WTC11 (cell line): ENCODE measurements around the gene UVRAG. TPM values are rescaled to one million over a fixed set of nuclear protein-coding genes. Genes with fewer than 3 reads are reported as not detected.

Experiments used
- ATAC-seq: fragments of 200-7000 bp; cut with Tn5 transposase; 2 replicates; pipeline ENCODE4 v1.10.0; 2021; ENCODE audit warnings: mild to moderate bottlenecking, moderate library complexity
- CTCF ChIA-PET: fragments of 300-600 bp; sonication (Branson Sonifier 250); formaldehyde crosslinking; loops from one replicate; lab custom pipeline; 2021; ENCODE audit warnings: antibody characterized with exemption; lab: Charles Lee
- POLR2A ChIA-PET: fragments of 350-600 bp; sonication (Branson Sonifier 250); formaldehyde crosslinking; loops from one replicate; lab custom pipeline; 2021; ENCODE audit warnings: antibody characterized with exemption; lab: Charles Lee
- DNase-seq: peaks from one replicate; pipeline ENCODE4 v3.0.0; 2021; ENCODE audit warnings: low spot score
- H3K27ac Mint-ChIP-seq: 2 replicates; pipeline ENCODE4 v1.8.0; 2021; ENCODE audit warnings: mixed read lengths
- H3K27me3 Mint-ChIP-seq: 2 replicates; pipeline ENCODE4 v1.8.0; 2021; ENCODE audit warnings: low read depth, mild to moderate bottlenecking, moderate library complexity, mixed read lengths
- H3K36me3 Mint-ChIP-seq: 2 replicates; pipeline ENCODE4 v1.8.0; 2021; ENCODE audit warnings: mixed read lengths
- H3K4me1 Mint-ChIP-seq: 2 replicates; pipeline ENCODE4 v1.8.0; 2022; ENCODE audit warnings: mixed read lengths
- H3K4me3 Mint-ChIP-seq: 2 replicates; pipeline ENCODE4 v1.8.0; 2021; ENCODE audit warnings: mild to moderate bottlenecking, moderate library complexity, mixed read lengths
- H3K9me3 Mint-ChIP-seq: 2 replicates; pipeline ENCODE4 v1.8.0; 2021; ENCODE audit warnings: mixed read lengths
- ATF1 ChIP-seq: sonication (generic); formaldehyde crosslinking; IDR thresholded peaks from 2 replicates; pipeline ENCODE4 v1.8.1; 2023; ENCODE audit warnings: mild to moderate bottlenecking, moderate library complexity, missing genetic modification reagents
- ATF2 ChIP-seq: sonication (generic); formaldehyde crosslinking; IDR thresholded peaks from 2 replicates; pipeline ENCODE4 v1.8.1; 2022; ENCODE audit warnings: low read depth, missing genetic modification reagents, borderline replicate concordance
- CBFB ChIP-seq: sonication (generic); formaldehyde crosslinking; IDR thresholded peaks from 2 replicates; pipeline ENCODE4 v1.8.1; 2022; ENCODE audit warnings: mild to moderate bottlenecking, low read depth, missing genetic modification reagents
- CREB1 ChIP-seq: sonication (generic); formaldehyde crosslinking; IDR thresholded peaks from 2 replicates; pipeline ENCODE4 v1.8.0; 2023; ENCODE audit warnings: mild to moderate bottlenecking, missing genetic modification reagents
- ERG ChIP-seq: fragments of 250-450 bp; sonication (Bioruptor Pico); IDR thresholded peaks from 2 replicates; pipeline ENCODE4 v1.8.0; 2021; ENCODE audit warnings: mild to moderate bottlenecking
- FOXP1 ChIP-seq: sonication (generic); formaldehyde crosslinking; IDR thresholded peaks from 2 replicates; pipeline ENCODE4 v1.8.0; 2022; ENCODE audit warnings: missing genetic modification reagents, mild to moderate bottlenecking, moderate library complexity, borderline replicate concordance
- JAZF1 ChIP-seq: fragments of 250-450 bp; sonication (Bioruptor Pico); IDR thresholded peaks from 2 replicates; pipeline ENCODE4 v1.9.0; 2021; ENCODE audit warnings: moderate library complexity, mild to moderate bottlenecking, inconsistent platforms
- MLX ChIP-seq: sonication (generic); formaldehyde crosslinking; IDR thresholded peaks from 2 replicates; pipeline ENCODE4 v1.8.1; 2023; ENCODE audit warnings: mild to moderate bottlenecking, missing genetic modification reagents, moderate library complexity
- MXD4 ChIP-seq: fragments of 250-450 bp; sonication (Bioruptor Pico); IDR thresholded peaks from 2 replicates; pipeline ENCODE4 v1.8.0; 2021; ENCODE audit warnings: mild to moderate bottlenecking, moderate library complexity, borderline replicate concordance
- NFATC4 ChIP-seq: fragments of 250-450 bp; sonication (Bioruptor Pico); IDR thresholded peaks from 2 replicates; pipeline ENCODE4 v1.9.0; 2021; ENCODE audit warnings: mild to moderate bottlenecking
- NR1H2 ChIP-seq: sonication (generic); formaldehyde crosslinking; IDR thresholded peaks from 2 replicates; pipeline ENCODE4 v1.9.0; 2021; ENCODE audit warnings: mild to moderate bottlenecking, moderate library complexity, missing genetic modification reagents
- PREB ChIP-seq: sonication (generic); formaldehyde crosslinking; IDR thresholded peaks from 2 replicates; pipeline ENCODE4 v1.8.1; 2022; ENCODE audit warnings: mild to moderate bottlenecking, missing genetic modification reagents, moderate library complexity, borderline replicate concordance
- SMAD4 ChIP-seq: sonication (generic); formaldehyde crosslinking; IDR thresholded peaks from 2 replicates; pipeline ENCODE4 v1.8.0; 2022; ENCODE audit warnings: mild to moderate bottlenecking, missing genetic modification reagents
- STAT6 ChIP-seq: sonication (generic); formaldehyde crosslinking; conservative IDR thresholded peaks from 2 replicates; pipeline ENCODE4 v1.8.1; 2023; ENCODE audit warnings: mild to moderate bottlenecking, low read depth, missing genetic modification reagents, moderate library complexity
- ZBTB21 ChIP-seq: sonication (generic); formaldehyde crosslinking; IDR thresholded peaks from 2 replicates; pipeline ENCODE4 v1.8.1; 2023; ENCODE audit warnings: mild to moderate bottlenecking, missing genetic modification reagents, borderline replicate concordance
- ZBTB43 ChIP-seq: sonication (generic); formaldehyde crosslinking; IDR thresholded peaks from 2 replicates; pipeline ENCODE4 v1.8.1; 2023; ENCODE audit warnings: mild to moderate bottlenecking, missing genetic modification reagents
- ZNF121 ChIP-seq: sonication (generic); formaldehyde crosslinking; IDR thresholded peaks from 2 replicates; pipeline ENCODE4 v1.8.0; 2023; ENCODE audit warnings: missing genetic modification reagents
- ZNF263 ChIP-seq: sonication (generic); formaldehyde crosslinking; IDR thresholded peaks from 2 replicates; pipeline ENCODE4 v1.8.1; 2022; ENCODE audit warnings: low read depth, mild to moderate bottlenecking, moderate library complexity, missing genetic modification reagents
- ZNF416 ChIP-seq: fragments of 250-450 bp; sonication (Bioruptor Pico); IDR thresholded peaks from 2 replicates; pipeline ENCODE4 v1.9.0; 2021; ENCODE audit warnings: mild to moderate bottlenecking, inconsistent platforms
- ZNF423 ChIP-seq: fragments of 250-450 bp; sonication (Bioruptor Pico); IDR thresholded peaks from 2 replicates; pipeline ENCODE4 v2.1.2; 2022; ENCODE audit warnings: mild to moderate bottlenecking, moderate library complexity
- ZNF532 ChIP-seq: fragments of 250-450 bp; sonication (Bioruptor Pico); IDR thresholded peaks from 2 replicates; pipeline ENCODE4 v1.9.0; 2021; ENCODE audit warnings: mild to moderate bottlenecking, borderline replicate concordance
- total RNA-seq: library from RNA; stranded (reverse); gene quantifications from 3 replicates; pipeline ENCODE4 v1.2.3, GENCODE V29; 2021
- TF ChIP-seq, protein P1 (sequence below): sonication (generic); formaldehyde crosslinking; IDR thresholded peaks from 2 replicates; pipeline ENCODE4 v1.8.0; 2022; ENCODE audit warnings: mild to moderate bottlenecking, missing genetic modification reagents

Gene UVRAG
- total RNA-seq, 1 experiment from 2014 or later, result 14.5 TPM

DNA sequence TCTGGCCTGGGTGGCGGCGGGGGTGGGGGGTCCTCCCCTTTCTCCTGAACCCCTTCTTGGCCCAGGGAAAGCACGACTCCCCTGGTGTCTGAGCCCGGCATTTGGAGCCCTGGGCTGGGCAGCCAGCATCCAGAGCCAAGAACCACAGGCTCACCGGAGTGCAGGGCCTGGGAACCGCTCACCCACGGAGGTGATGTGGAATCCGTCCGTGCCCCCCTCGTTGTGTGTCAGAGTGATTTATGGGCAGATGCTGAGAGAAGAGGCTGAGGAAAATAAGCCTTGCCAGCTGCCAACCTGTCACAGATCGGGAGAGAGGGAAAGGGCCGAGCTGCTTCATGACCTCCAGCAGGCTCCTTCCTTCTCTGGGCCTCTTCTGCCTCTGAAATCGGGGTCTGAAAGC lies 357.6 kb downstream of the UVRAG start:
- H3K9me3 Mint-ChIP-seq, result no peaks in the 10 kb centered on the region
- no peaks in the 10 kb centered on the region for H3K36me3 Mint-ChIP-seq
- H3K4me3 Mint-ChIP-seq, result no peak overlapping the region
- no peak for TF ChIP-seq CBFB (CRISPR knock-in tag)
- TF ChIP-seq STAT6, result no peak
- TF ChIP-seq ATF1 (CRISPR knock-in tag), result no peak
- TF ChIP-seq ZNF423, result no peak
- TF ChIP-seq ATF2 (CRISPR knock-in tag), result no peak
- no peak for TF ChIP-seq SMAD4 (CRISPR knock-in tag)
- TF ChIP-seq ZBTB43 (CRISPR knock-in tag), result no peak
- TF ChIP-seq MLX, result no peak
- no peak for TF ChIP-seq JAZF1 (CRISPR knock-in tag)
- no peak for TF ChIP-seq NFATC4 (CRISPR knock-in tag)
- DNase-seq (no peak), ATAC-seq (no peak)
- H3K27ac Mint-ChIP-seq, result no peak overlapping the region
- ChIA-PET POLR2A (no interaction called here), CTCF (no interaction called here)
- peaks cover 9% of the 10 kb centered on the region for H3K4me1 Mint-ChIP-seq
- H3K27me3 Mint-ChIP-seq, result peaks cover 12% of the 10 kb centered on the region

GRCh38 chr11:76173663-76174062 lies 358.7 kb downstream of the UVRAG start:
- ChIA-PET POLR2A (no interaction called here), CTCF (no interaction called here)
- H3K9me3 Mint-ChIP-seq, result no peaks in the 10 kb centered on the region
- DNase-seq, result no peak
- H3K4me1 Mint-ChIP-seq, result peaks cover 9% of the 10 kb centered on the region
- H3K27ac Mint-ChIP-seq, result no peak overlapping the region
- H3K27me3 Mint-ChIP-seq, result peaks cover 3% of the 10 kb centered on the region
- no peaks in the 10 kb centered on the region for H3K36me3 Mint-ChIP-seq
- no peak overlapping the region for H3K4me3 Mint-ChIP-seq
- ATAC-seq, result no peak
- TF ChIP-seq ZNF416 (no peak), ZNF532 (CRISPR knock-in tag) (no peak), ZNF423 (no peak), ERG (CRISPR knock-in tag) (no peak), ZNF263 (CRISPR knock-in tag) (no peak), ZNF121 (CRISPR knock-in tag) (no peak), MXD4 (CRISPR knock-in tag) (no peak), ATF1 (CRISPR knock-in tag) (no peak), PREB (CRISPR knock-in tag) (no peak), ZBTB21 (CRISPR knock-in tag) (no peak), NR1H2 (CRISPR knock-in tag) (no peak), FOXP1 (CRISPR knock-in tag) (no peak), CREB1 (CRISPR knock-in tag) (no peak), JAZF1 (CRISPR knock-in tag) (no peak)
- TF ChIP-seq, protein P1, sequence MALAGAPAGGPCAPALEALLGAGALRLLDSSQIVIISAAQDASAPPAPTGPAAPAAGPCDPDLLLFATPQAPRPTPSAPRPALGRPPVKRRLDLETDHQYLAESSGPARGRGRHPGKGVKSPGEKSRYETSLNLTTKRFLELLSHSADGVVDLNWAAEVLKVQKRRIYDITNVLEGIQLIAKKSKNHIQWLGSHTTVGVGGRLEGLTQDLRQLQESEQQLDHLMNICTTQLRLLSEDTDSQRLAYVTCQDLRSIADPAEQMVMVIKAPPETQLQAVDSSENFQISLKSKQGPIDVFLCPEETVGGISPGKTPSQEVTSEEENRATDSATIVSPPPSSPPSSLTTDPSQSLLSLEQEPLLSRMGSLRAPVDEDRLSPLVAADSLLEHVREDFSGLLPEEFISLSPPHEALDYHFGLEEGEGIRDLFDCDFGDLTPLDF (CRISPR knock-in tag), result no peak
